Measurements from ENCODE around the gene CFAP54.

CFAP54 gene

GRCh38 chr12:96701856-96702255, 212.5 kb downstream of the CFAP54 start:
- Histone ChIP-seq H2AFZ (ENCODE audit: low read length) (no peak overlapping the region), H3K9ac (ENCODE audit: low read length) (no peak overlapping the region), H3K27me3 (ENCODE audit: insufficient read depth, low read length) (no peaks in the 10 kb centered on the region), H3K27ac (ENCODE audit: low read depth, low read length, poor library complexity, severe bottlenecking) (no peak overlapping the region), H3K9me2 (ENCODE audit: low read depth, low read length) (no peaks in the 10 kb centered on the region), H4K20me1 (ENCODE audit: insufficient read depth, low read length) (no peaks in the 10 kb centered on the region), H3K4me1 (ENCODE audit: insufficient read depth, low read length, severe bottlenecking) (no peaks in the 10 kb centered on the region), H3K79me2 (ENCODE audit: insufficient read depth, low read length) (no peaks in the 10 kb centered on the region), H3K36me3 (ENCODE audit: insufficient read depth, low read length) (no peaks in the 10 kb centered on the region), H3K4me3 (ENCODE audit: low read depth, low read length, poor library complexity, severe bottlenecking) (no peak overlapping the region), H3K4me2 (ENCODE audit: low read length) (no peak overlapping the region), H3K9me3 (ENCODE audit: low read length) (no peaks in the 10 kb centered on the region), H3F3A (ENCODE audit: insufficient read depth, low read length) (no peaks in the 10 kb centered on the region)
- TF ChIP-seq CTCF (IDR thresholded peaks at IDR 0.05; ENCODE audit: low read length): no peak
- TF ChIP-seq EZH2 (IDR thresholded peaks at IDR 0.05; ENCODE audit: borderline replicate concordance, low read length): no peak

- no peaks in the 10 kb centered on the region for H3K36me3 ChIP-seq (ENCODE audit: insufficient read depth, low read length)
- H3K4me1 ChIP-seq (ENCODE audit: insufficient read depth, low read length, severe bottlenecking): no peaks in the 10 kb centered on the region
- no peak for TF ChIP-seq EZH2 (IDR thresholded peaks at IDR 0.05; ENCODE audit: borderline replicate concordance, low read length)
- TF ChIP-seq CTCF (IDR thresholded peaks at IDR 0.05; ENCODE audit: low read length): no peak
- no peaks in the 10 kb centered on the region for H3K79me2 ChIP-seq (ENCODE audit: insufficient read depth, low read length)
- no peak overlapping the region for H3K4me2 ChIP-seq (ENCODE audit: low read length)
- H3K27me3 ChIP-seq (ENCODE audit: insufficient read depth, low read length): no peaks in the 10 kb centered on the region
- no peak overlapping the region for H3K4me3 ChIP-seq (ENCODE audit: low read depth, low read length, poor library complexity, severe bottlenecking)
- no peaks in the 10 kb centered on the region for H3F3A ChIP-seq (ENCODE audit: insufficient read depth, low read length)
- H3K9me2 ChIP-seq (ENCODE audit: low read depth, low read length): no peaks in the 10 kb centered on the region
- no peaks in the 10 kb centered on the region for H4K20me1 ChIP-seq (ENCODE audit: insufficient read depth, low read length)
- H2AFZ ChIP-seq (ENCODE audit: low read length): no peak overlapping the region
- no peak overlapping the region for H3K27ac ChIP-seq (ENCODE audit: low read depth, low read length, poor library complexity, severe bottlenecking)
- H3K9me3 ChIP-seq (ENCODE audit: low read length): no peaks in the 10 kb centered on the region
- H3K9ac ChIP-seq (ENCODE audit: low read length): no peak overlapping the region
These were observed 220.9 kb downstream of the CFAP54 start for GRCh38 chr12:96710127-96710745.

- no peaks in the 10 kb centered on the region for H3K36me3 ChIP-seq (ENCODE audit: insufficient read depth, low read length)
- H3K27ac ChIP-seq (ENCODE audit: low read depth, low read length, poor library complexity, severe bottlenecking): no peak overlapping the region
- no peaks in the 10 kb centered on the region for H3K79me2 ChIP-seq (ENCODE audit: insufficient read depth, low read length)
- H3K9me3 ChIP-seq (ENCODE audit: low read length): no peaks in the 10 kb centered on the region
- H3K27me3 ChIP-seq (ENCODE audit: insufficient read depth, low read length): no peaks in the 10 kb centered on the region
- H3K4me2 ChIP-seq (ENCODE audit: low read length): no peak overlapping the region
- TF ChIP-seq CTCF (IDR thresholded peaks at IDR 0.05; ENCODE audit: low read length) (no peak), EZH2 (IDR thresholded peaks at IDR 0.05; ENCODE audit: borderline replicate concordance, low read length) (no peak)
- no peaks in the 10 kb centered on the region for H4K20me1 ChIP-seq (ENCODE audit: insufficient read depth, low read length)
- H3K4me1 ChIP-seq (ENCODE audit: insufficient read depth, low read length, severe bottlenecking): no peaks in the 10 kb centered on the region
- H3K4me3 ChIP-seq (ENCODE audit: low read depth, low read length, poor library complexity, severe bottlenecking): no peak overlapping the region
- no peaks in the 10 kb centered on the region for H3F3A ChIP-seq (ENCODE audit: insufficient read depth, low read length)
- H2AFZ ChIP-seq (ENCODE audit: low read length): no peak overlapping the region
- no peaks in the 10 kb centered on the region for H3K9me2 ChIP-seq (ENCODE audit: low read depth, low read length)
- no peak overlapping the region for H3K9ac ChIP-seq (ENCODE audit: low read length)
These were observed 222.0 kb downstream of the CFAP54 start for GRCh38 chr12:96711364-96711763.

Data from OCI-LY1 (cell line).